ENCODE results near the gene SLC23A1. TPM values are rescaled to one million over a fixed set of nuclear protein-coding genes. Genes with fewer than 3 reads are reported as not detected.
A peak's percentile ranks its signal among the peaks of the same experiment; 100 is the strongest.

The SLC23A1 gene
- total and polyA plus RNA-seq, 2 of the 13 experiments (the other 11 are each of a cell fraction or from before 2014, with no cell fraction given): 6.0 to 6.6 TPM

DNA sequence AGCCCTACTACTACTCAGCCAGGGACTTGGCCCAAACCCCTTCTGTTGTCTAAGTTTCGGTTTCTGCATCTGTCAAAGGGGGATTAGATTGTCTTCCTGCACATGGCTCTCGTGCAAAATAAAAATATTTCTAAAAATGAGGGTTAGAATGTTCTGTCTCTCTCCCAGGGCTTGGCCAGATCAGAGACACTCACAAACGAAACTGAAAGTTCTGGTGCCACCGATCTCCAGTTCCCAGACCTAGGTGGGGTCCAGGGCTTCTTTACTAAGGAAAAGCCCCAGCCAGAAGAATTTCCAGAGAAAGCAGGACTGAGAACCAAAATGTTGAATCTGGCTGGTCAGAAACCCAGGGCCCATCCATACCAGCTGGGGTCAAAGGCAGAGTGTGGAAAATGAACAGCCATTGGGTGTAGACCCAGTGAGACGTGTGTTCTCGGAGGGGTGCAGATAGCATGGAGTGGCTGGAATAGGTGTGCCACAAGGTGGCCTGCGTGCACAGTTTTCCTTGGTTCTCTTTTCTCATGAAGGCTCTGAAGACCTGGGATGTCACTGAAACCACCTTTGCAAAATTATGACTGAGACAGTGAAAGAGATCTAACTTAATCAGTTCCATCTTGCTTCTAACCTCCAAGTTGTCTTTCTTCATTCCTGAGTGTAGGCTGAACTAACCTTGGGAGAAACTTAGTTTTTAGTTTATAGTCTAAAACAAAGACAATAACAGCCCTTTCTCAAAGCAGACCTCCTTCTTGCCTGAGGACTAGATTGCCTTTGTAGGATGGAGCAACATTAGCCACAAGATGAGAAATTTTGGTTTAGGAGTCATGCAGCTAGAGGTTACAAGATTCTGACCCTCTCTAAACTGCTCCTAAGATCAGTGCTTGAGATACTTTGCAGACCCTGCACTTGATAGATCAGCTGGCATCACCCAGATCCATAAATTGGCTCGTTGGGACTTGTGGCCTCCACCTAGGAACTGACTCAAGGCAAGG, 2.3 kb upstream of the SLC23A1 start (continued):
- TF ChIP-seq, protein P1, sequence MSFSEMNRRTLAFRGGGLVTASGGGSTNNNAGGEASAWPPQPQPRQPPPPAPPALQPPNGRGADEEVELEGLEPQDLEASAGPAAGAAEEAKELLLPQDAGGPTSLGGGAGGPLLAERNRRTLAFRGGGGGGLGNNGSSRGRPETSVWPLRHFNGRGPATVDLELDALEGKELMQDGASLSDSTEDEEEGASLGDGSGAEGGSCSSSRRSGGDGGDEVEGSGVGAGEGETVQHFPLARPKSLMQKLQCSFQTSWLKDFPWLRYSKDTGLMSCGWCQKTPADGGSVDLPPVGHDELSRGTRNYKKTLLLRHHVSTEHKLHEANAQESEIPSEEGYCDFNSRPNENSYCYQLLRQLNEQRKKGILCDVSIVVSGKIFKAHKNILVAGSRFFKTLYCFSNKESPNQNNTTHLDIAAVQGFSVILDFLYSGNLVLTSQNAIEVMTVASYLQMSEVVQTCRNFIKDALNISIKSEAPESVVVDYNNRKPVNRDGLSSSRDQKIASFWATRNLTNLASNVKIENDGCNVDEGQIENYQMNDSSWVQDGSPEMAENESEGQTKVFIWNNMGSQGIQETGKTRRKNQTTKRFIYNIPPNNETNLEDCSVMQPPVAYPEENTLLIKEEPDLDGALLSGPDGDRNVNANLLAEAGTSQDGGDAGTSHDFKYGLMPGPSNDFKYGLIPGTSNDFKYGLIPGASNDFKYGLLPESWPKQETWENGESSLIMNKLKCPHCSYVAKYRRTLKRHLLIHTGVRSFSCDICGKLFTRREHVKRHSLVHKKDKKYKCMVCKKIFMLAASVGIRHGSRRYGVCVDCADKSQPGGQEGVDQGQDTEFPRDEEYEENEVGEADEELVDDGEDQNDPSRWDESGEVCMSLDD (CRISPR knock-in tag; IDR thresholded peaks at IDR 0.05; ENCODE audit: borderline replicate concordance): no peak
- TF ChIP-seq NCOA5 (CRISPR knock-in tag; IDR thresholded peaks at IDR 0.05): no peak
- no peak for TF ChIP-seq RCOR2 (CRISPR knock-in tag; IDR thresholded peaks at IDR 0.05)
- no peak for TF ChIP-seq ZNF564 (CRISPR knock-in tag; IDR thresholded peaks at IDR 0.05)
- no peak for TF ChIP-seq ZNF354B (CRISPR knock-in tag; IDR thresholded peaks at IDR 0.05)
- TF ChIP-seq, protein P2, sequence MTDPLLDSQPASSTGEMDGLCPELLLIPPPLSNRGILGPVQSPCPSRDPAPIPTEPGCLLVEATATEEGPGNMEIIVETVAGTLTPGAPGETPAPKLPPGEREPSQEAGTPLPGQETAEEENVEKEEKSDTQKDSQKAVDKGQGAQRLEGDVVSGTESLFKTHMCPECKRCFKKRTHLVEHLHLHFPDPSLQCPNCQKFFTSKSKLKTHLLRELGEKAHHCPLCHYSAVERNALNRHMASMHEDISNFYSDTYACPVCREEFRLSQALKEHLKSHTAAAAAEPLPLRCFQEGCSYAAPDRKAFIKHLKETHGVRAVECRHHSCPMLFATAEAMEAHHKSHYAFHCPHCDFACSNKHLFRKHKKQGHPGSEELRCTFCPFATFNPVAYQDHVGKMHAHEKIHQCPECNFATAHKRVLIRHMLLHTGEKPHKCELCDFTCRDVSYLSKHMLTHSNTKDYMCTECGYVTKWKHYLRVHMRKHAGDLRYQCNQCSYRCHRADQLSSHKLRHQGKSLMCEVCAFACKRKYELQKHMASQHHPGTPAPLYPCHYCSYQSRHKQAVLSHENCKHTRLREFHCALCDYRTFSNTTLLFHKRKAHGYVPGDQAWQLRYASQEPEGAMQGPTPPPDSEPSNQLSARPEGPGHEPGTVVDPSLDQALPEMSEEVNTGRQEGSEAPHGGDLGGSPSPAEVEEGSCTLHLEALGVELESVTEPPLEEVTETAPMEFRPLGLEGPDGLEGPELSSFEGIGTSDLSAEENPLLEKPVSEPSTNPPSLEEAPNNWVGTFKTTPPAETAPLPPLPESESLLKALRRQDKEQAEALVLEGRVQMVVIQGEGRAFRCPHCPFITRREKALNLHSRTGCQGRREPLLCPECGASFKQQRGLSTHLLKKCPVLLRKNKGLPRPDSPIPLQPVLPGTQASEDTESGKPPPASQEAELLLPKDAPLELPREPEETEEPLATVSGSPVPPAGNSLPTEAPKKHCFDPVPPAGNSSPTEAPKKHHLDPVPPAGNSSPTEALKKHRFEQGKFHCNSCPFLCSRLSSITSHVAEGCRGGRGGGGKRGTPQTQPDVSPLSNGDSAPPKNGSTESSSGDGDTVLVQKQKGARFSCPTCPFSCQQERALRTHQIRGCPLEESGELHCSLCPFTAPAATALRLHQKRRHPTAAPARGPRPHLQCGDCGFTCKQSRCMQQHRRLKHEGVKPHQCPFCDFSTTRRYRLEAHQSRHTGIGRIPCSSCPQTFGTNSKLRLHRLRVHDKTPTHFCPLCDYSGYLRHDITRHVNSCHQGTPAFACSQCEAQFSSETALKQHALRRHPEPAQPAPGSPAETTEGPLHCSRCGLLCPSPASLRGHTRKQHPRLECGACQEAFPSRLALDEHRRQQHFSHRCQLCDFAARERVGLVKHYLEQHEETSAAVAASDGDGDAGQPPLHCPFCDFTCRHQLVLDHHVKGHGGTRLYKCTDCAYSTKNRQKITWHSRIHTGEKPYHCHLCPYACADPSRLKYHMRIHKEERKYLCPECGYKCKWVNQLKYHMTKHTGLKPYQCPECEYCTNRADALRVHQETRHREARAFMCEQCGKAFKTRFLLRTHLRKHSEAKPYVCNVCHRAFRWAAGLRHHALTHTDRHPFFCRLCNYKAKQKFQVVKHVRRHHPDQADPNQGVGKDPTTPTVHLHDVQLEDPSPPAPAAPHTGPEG (CRISPR knock-in tag; IDR thresholded peaks at IDR 0.05): no peak
- peak; percentile 71; the same call in 1 of the 2 replicates for TF ChIP-seq ZNF792 (CRISPR knock-in tag; IDR thresholded peaks at IDR 0.05)
- TF ChIP-seq IRF2 (CRISPR knock-in tag; IDR thresholded peaks at IDR 0.05): peak; percentile 98
- TF ChIP-seq RBFOX2 (IDR thresholded peaks at IDR 0.05; ENCODE audit: low read depth, low read length): no peak
- TF ChIP-seq, protein P3, sequence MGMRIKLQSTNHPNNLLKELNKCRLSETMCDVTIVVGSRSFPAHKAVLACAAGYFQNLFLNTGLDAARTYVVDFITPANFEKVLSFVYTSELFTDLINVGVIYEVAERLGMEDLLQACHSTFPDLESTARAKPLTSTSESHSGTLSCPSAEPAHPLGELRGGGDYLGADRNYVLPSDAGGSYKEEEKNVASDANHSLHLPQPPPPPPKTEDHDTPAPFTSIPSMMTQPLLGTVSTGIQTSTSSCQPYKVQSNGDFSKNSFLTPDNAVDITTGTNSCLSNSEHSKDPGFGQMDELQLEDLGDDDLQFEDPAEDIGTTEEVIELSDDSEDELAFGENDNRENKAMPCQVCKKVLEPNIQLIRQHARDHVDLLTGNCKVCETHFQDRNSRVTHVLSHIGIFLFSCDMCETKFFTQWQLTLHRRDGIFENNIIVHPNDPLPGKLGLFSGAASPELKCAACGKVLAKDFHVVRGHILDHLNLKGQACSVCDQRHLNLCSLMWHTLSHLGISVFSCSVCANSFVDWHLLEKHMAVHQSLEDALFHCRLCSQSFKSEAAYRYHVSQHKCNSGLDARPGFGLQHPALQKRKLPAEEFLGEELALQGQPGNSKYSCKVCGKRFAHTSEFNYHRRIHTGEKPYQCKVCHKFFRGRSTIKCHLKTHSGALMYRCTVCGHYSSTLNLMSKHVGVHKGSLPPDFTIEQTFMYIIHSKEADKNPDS (CRISPR knock-in tag; IDR thresholded peaks at IDR 0.05): no peak
- TF ChIP-seq, protein P4, sequence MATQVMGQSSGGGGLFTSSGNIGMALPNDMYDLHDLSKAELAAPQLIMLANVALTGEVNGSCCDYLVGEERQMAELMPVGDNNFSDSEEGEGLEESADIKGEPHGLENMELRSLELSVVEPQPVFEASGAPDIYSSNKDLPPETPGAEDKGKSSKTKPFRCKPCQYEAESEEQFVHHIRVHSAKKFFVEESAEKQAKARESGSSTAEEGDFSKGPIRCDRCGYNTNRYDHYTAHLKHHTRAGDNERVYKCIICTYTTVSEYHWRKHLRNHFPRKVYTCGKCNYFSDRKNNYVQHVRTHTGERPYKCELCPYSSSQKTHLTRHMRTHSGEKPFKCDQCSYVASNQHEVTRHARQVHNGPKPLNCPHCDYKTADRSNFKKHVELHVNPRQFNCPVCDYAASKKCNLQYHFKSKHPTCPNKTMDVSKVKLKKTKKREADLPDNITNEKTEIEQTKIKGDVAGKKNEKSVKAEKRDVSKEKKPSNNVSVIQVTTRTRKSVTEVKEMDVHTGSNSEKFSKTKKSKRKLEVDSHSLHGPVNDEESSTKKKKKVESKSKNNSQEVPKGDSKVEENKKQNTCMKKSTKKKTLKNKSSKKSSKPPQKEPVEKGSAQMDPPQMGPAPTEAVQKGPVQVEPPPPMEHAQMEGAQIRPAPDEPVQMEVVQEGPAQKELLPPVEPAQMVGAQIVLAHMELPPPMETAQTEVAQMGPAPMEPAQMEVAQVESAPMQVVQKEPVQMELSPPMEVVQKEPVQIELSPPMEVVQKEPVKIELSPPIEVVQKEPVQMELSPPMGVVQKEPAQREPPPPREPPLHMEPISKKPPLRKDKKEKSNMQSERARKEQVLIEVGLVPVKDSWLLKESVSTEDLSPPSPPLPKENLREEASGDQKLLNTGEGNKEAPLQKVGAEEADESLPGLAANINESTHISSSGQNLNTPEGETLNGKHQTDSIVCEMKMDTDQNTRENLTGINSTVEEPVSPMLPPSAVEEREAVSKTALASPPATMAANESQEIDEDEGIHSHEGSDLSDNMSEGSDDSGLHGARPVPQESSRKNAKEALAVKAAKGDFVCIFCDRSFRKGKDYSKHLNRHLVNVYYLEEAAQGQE (IDR thresholded peaks at IDR 0.05; ENCODE audit: borderline replicate concordance in 1 of 2, low read depth in 1 of 2, low read length in 2 of 2): no peak
- TF ChIP-seq, protein P5, sequence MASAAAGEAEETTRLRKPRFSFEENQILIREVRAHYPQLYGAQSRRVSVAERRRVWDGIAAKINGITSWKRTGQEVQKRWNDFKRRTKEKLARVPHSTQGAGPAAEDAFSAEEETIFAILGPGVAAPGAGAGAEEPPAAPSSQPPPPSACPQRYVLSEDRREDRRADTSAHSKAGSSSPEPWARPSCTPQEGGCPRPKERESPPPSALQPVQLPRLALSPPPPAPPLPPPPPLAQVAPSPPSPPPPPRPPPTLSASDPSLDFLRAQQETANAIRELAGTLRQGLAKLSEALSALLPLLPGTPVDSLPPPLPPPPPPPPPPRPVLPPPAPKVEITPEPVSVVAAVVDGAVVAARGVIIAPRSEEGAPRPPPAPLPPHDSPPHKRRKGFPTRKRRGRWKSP (CRISPR knock-in tag; IDR thresholded peaks at IDR 0.05): no peak

Measured in HepG2 (cell line).